ENCODE results near the gene EFTUD2.
A peak's percentile ranks its signal among the peaks of the same experiment; 100 is the strongest.

The EFTUD2 gene

DNA sequence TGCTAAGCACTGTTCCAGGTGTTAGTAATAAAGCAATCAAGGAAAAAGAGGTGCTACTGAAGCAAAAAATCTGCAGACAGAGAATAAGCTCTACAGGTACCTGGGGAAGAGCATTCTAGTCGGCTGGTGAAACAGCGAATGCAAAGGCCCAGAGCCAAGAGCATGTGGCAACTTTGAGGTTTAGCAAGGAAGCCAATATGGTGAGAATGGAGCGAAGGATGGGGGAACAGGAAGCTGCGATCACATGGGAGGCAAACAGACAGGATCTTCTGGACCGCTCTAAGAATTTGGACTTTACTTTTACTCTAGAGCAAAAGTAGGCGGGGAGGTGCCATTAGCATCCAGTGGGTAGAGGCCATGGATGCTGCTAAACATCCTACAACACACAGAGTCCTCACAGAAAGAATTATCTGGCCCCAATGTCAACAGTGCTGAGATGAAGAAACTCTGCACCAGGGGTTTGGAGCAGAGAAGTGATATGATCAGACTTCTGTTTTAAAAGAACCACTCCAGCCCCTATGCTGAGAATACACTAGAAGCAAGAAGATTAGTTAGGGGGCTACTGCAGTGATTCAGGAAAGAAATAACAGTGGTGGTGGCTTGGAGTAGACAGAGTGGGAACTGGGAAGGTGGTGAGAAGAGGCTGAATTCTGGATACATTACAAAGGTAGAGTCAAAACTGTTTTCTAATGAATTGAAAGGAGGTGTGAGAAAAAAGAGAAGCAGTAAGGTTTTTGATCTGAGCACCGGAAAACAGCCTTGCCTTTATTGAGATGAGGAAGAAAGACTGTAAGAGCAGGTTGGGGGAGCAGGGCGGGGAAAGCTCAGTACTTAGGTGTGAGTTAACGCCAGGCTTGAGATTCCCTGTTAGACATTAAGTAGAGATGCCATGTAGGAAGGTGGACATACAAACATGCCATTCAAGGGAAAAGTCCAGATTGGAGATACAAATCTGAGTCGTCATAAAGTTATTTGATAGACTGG, 11.0 kb downstream of the EFTUD2 start:
- no peak for DNase-seq (ENCODE audit: low read depth, low spot score)

- DNase-seq (ENCODE audit: low read depth, low spot score), result no peak
These were observed 12.2 kb downstream of the EFTUD2 start for GRCh38 chr17:44887016-44887415.

DNA sequence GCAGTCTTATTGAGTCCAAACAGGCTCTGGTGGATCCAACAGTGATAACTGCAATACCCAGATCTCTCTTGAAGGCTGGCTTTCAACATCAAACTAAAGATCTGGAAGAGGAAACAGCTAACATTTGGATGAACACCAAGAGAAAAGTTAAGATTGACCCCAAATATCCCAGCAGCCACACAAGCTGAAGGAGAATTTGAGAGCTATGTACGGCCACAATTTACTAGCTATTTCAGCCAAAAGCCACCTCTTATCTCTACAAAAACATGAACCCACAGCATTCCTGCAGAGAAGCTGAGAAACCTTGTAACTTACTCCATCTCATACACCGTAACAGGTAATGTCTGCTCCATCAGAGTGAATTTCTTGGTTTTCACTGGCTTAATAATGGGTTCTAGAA, 14.3 kb downstream of the EFTUD2 start:
- DNase-seq (ENCODE audit: low read depth, low spot score), result no peak

GRCh38 chr17:44881145-44881544, 18.1 kb downstream of the EFTUD2 start:
- DNase-seq (ENCODE audit: low read depth, low spot score), result no peak

- DNase-seq (ENCODE audit: low read depth, low spot score), result no peak
These were observed 19.2 kb downstream of the EFTUD2 start for GRCh38 chr17:44880062-44880461.

DNA sequence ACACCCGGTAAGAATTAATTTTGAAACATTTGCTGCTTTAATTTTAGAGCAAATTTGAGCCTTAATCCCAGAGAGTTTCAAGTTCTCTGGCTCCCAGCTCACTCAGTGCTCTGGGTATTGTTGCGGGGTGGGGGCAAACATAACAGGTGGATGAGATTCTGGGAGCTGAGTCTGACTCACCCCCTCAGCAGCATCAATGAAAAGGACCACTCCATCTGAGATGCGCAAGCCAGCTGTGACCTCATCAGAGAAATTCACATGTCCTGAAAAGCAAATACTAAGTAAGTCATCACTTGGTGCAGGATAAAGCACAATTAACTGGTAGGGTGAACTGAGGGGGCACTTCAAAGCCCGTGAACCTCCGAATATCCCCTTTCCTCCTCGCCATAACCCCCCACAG, 19.9 kb downstream of the EFTUD2 start:
- no peak for DNase-seq (ENCODE audit: low read depth, low spot score)

DNA sequence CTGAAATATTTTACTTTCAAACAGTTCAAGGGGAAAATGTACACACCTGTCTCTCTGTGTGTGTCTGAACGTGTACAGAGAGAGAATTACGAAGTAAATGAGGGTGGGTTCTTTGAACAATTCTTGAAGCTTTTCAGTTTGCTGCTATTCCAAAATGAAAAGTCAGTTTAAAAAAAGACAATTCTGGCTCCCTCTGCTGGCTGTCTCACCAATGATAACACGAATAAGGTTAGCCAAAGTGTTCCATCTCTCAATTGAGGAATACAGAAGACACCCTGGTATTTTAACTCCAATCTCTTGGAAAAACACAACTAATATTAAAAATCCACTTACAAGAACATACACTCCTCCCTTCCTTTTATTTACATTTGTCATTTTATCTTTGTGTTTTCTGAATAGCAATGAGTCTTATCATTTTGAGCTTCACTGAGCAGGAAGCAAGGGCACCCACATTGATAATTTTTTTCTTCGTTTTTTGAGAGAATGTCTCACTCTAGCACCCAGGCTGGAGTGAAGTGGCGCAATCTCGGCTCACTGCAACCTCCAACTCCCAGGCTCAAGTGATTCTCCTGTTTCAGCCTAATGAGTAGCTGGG, 20.5 kb downstream of the EFTUD2 start:
- DNase-seq (ENCODE audit: low read depth, low spot score), result no peak

DNA sequence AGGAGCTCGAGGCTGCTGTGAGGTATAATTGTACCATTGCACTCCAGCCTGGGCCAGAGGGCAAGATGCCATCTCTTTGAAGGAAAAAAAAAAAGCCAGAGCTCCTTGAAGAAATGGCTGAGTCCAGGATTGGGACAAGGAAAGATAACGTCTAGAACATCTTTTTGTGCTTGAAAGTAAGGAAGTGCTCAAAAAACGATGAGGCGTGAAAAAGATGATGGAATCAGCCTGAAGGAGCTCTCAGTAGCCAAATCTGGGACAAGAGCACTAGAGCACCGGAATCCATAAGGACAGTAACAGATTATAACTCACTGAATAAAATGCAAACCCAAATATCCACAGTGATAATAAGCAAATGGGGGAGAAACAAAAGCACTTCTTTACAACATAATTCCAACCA, 22.1 kb downstream of the EFTUD2 start:
- DNase-seq (ENCODE audit: low read depth, low spot score), result no peak

DNA sequence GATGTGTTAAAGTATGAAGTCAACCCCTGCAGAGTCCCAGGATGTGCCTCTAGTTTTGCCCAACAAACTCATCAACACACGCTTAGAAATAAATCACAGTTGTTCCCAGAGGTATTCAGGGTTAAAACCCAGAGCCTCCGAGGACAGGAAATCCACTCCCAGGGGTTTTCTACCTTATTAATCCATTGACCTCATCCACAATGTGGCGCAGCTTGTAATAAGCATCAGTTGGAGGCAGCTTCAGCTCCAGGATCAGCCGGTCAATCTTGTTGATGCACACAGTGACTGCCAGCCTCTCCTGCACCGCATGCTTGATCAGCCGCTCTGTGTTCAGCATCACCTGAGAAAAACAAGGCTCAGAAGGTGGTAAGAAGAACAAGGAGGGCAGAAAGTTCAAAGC, 23.5 kb downstream of the EFTUD2 start:
- no peak for DNase-seq (ENCODE audit: low read depth, low spot score)

- DNase-seq (ENCODE audit: low read depth, low spot score), result no peak
These were observed 27.0 kb downstream of the EFTUD2 start for GRCh38 chr17:44872131-44872768.

- no peak for DNase-seq (ENCODE audit: low read depth, low spot score)
These were observed 27.7 kb downstream of the EFTUD2 start for GRCh38 chr17:44871556-44871955.

- DNase-seq (ENCODE audit: low read depth, low spot score), result no peak
These were observed 31.4 kb downstream of the EFTUD2 start for GRCh38 chr17:44867841-44868240.

DNA sequence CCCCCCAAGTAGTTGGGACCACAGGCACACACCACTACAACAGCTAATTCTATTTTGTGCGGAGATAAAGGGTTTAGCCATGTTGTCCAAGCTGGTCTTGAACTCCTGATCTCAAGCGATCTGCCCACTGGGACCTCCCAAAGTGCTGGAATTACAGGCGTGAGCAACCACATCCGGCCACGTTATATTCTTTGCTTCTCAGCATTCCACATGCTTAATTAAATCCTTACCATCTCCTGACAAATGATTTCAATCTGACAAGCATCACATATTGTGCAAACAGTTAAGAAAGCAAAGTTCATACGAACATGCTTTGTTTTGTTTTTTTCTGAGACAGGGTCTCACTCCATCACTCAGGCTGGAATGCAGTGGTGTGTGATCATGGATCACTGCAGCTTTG, 33.3 kb downstream of the EFTUD2 start:
- DNase-seq (ENCODE audit: low read depth, low spot score), result no peak

DNA sequence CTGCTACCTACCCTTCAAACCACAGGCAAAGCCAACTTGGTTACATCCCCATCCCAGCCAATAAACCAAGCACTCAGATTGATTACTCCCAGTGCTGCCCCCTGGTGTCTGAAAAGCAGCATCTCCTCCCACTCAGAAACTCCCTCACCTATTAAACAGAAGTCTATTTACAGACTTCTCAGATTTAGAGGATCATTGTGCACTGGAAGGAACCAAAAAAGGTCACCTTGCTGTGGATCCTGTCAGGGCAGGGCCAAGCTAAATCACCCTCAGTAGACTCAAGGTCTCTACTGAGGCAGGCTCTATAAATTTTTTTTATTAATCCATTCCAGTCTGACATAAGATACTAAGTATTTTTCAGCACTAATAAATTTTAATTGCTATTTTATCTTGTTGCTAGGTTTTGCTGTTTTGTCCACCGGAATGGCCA, 34.0 kb downstream of the EFTUD2 start:
- peak; percentile 48 for DNase-seq (ENCODE audit: low read depth, low spot score)

- DNase-seq (ENCODE audit: low read depth, low spot score), result no peak
These were observed 34.4 kb downstream of the EFTUD2 start for GRCh38 chr17:44864831-44865230.

DNA sequence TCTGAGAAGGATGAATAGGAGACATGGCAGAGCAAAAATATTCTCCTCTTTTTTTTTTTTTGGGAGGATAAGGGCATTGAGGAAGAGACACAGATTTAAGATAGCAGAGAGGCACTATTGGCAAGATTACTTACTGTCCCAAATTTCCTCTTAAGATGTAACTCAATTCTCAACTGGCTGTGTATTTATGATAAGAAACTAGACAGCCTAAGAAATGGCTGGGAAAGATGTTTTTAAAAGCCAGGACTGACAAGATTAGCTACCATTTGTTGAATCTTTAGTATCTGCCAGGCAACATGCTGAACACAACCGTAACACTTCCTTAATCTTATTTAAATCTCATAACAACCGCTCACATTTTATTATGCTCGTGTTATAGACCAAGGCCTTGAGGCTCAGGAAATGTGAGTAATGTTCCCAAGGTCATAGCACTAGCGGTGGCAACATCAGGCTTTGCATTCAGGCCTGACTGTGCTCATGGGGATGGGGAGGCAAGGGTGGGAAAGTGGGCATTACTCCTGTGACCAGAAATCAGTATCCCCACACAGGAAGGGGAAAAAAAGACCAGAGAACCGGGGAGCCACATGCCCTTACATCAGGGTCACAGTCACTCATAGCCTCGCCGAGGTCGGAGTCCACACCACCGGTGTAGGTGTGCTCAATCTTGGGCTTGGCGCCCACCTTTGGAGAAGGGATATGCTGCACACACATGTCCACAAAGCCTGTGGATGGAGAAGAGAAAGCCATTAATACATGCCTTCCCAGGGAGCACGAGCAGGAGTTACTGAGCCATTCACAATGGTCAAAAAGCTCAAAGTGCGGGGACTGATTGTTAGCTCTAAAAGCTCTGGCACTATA, 36.0 kb downstream of the EFTUD2 start:
- no peak for DNase-seq (ENCODE audit: low read depth, low spot score)

GRCh38 chr17:44862278-44862914, 36.8 kb downstream of the EFTUD2 start:
- DNase-seq (ENCODE audit: low read depth, low spot score), result no peak

DNA sequence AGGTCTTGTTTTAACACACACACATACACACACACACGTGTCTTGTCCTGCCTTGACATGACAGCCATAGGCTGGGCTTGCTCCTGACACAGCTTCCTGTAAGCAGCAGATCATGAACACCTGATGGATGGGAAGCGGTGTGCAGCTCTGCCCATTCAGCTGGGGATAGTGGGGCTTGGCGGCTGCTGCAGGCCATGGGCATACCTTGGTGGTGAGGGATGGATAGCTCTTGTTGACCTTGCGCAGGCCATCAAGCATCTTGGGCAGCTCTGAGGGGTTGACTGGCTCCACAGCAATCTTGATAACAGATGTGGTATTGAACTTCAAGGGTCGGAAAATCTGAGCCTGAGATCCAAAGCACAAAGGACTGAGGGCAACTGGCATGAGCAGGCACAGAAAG, 39.5 kb downstream of the EFTUD2 start:
- DNase-seq (ENCODE audit: low read depth, low spot score), result no peak

GRCh38 chr17:44854192-44854591, 45.1 kb downstream of the EFTUD2 start:
- DNase-seq (ENCODE audit: low read depth, low spot score), result no peak

DNA sequence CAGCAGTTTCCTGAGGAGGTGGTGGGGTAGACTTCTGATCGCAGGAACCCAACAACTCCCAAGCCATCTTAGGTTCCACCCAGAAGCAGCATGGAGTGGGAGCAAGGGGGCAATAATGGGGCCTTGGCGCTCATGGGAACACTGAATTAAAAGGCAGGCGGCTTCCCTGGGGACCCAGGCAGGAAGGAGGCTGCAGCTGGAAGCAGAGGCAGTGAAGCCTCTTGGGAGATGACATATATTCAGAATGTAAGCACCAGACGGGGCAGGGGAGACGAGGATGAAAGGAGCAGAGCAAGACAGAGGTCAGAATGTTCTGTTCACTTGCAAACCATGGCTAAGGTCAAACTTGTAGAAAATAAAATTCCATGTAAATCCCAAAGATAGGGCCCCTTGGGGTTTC, 48.6 kb downstream of the EFTUD2 start:
- DNase-seq (ENCODE audit: low read depth, low spot score), result no peak

DNA sequence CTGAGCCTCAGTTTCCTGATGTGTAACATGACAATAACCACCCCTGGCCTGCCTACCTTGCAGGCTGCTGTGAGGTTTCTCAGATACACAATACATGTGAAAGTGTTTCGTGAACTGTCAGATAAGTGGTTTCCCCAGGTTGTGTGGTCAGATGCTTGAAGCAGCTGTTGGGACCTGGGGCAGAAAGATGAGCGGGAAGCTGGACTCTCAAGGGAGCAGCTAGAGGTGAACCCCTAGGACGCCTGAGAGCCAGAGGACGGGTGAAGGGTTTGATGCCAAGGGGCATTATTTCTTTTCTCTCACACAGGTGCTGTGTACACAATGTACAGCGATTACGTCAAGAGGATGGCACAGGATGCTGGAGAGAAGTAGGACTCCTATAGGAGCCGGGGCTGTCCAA, 49.2 kb downstream of the EFTUD2 start:
- no peak for DNase-seq (ENCODE audit: low read depth, low spot score)

All from activated CD4-positive, CD25-positive, alpha-beta regulatory T cell treated with anti-CD3 and anti-CD28 coated beads, Interleukin-2, amount 50 U/mL, for 16 hours (primary cell).